H1 (cell line): ENCODE results near the gene FMOD. TPM values are rescaled to one million over a fixed set of nuclear protein-coding genes. Genes with fewer than 3 reads are reported as not detected.

Experiments used
- ATF2 ChIP-seq: IDR thresholded peaks from 2 replicates; pipeline ENCODE4 v1.6.1; 2012; ENCODE audit warnings: low read length, inconsistent platforms
- EGR1 ChIP-seq: IDR thresholded peaks from 2 replicates; pipeline ENCODE4 v1.6.1; 2011; ENCODE audit warnings: low read depth, low read length, borderline replicate concordance
- MAX ChIP-seq: IDR thresholded peaks from 2 replicates; pipeline ENCODE4 v1.6.1; 2012; ENCODE audit warnings: inconsistent platforms
- POLR2A ChIP-seq, 2 experiments: IDR thresholded peaks; 1 replicate in 1 of 2; 2 replicates in 1 of 2; pipeline ENCODE4 v1.6.1; 2011; ENCODE audit warnings: low read depth in 2 of 2, low read length in 2 of 2, mild to moderate bottlenecking in 2 of 2; ENCODE audit errors: control extremely low read depth in 1 of 2
- SAP30 ChIP-seq: fragments of 300-600 bp; sonication (generic); IDR thresholded peaks from 2 replicates; pipeline ENCODE4 v1.7.1; 2012; ENCODE audit warnings: low read length, moderate library complexity, mild to moderate bottlenecking, inconsistent platforms; ENCODE audit not compliant: insufficient read depth, insufficient replicate concordance
- SRF ChIP-seq: IDR thresholded peaks from 2 replicates; pipeline ENCODE4 v1.6.1; 2011; ENCODE audit warnings: mild to moderate bottlenecking, low read depth, low read length, moderate library complexity
- TAF1 ChIP-seq: IDR thresholded peaks from 2 replicates; pipeline ENCODE4 v1.6.1; 2011; ENCODE audit warnings: mild to moderate bottlenecking, low read depth, low read length
- TAF7 ChIP-seq: optimal IDR thresholded peaks from 2 replicates; pipeline ENCODE3; 2011; ENCODE audit warnings: low read depth, mild to moderate bottlenecking, inconsistent platforms, low read length, moderate library complexity, borderline replicate concordance
- polyA plus RNA-seq, 7 experiments: library from polyadenylated mRNA; depleted of rRNA in 3 of 7; stranded (reverse) in 5 of 7; unstranded in 2 of 7; fragments of >200 nt in 5 of 7; fragments of 200-250 nt in 2 of 7; gene quantifications; 1 replicate in 5 of 7; 2 replicates in 1 of 7; 4 replicates in 1 of 7; pipeline versions ENCODE4 v1.2.1 to v1.2.3, GENCODE V29; 2011 to 2013; ENCODE audit warnings: missing spikeins in 2 of 7, mixed read lengths in 2 of 7
- total RNA-seq: library from RNA; stranded (reverse); fragmentation: NEBNext Ultra II Directional; extraction: Animal tissue kit (Norgen Biotek cat#: 25700); gene quantifications from 2 replicates; pipeline ENCODE4 v1.2.1, GENCODE V29; 2021

FMOD gene
- total and polyA plus RNA-seq, 2 of the 8 experiments (the other 6 are each of a cell fraction or from before 2014, with no cell fraction given): 0.17 to 0.32 TPM

GRCh38 chr1:203311368-203312301 lies 39.3 kb downstream of the FMOD start (continued):
- TF ChIP-seq EGR1 (no peak), ATF2 (no peak), SAP30 (no peak), TAF1 (no peak), TAF7 (no peak), POLR2A (IDR thresholded peaks at IDR 0.05; ENCODE audit: control extremely low read depth in 1 of 2, low read depth in 2 of 2, low read length in 2 of 2) (no peak), MAX (no peak), SRF (no peak)
- TF ChIP-seq, all 59 proteins: peak for 0
